Measurements from ENCODE around the gene ZMYND11. TPM values are rescaled to one million over a fixed set of nuclear protein-coding genes. Genes with fewer than 3 reads are reported as not detected.
"Not testable (repeated sequence)": the region's sequence is repeated elsewhere in the genome, so short reads cannot be mapped to it uniquely, and the experiment has no call there.

ZMYND11 gene
- total RNA-seq, 1 experiment from 2014 or later: 36.9 TPM

DNA sequence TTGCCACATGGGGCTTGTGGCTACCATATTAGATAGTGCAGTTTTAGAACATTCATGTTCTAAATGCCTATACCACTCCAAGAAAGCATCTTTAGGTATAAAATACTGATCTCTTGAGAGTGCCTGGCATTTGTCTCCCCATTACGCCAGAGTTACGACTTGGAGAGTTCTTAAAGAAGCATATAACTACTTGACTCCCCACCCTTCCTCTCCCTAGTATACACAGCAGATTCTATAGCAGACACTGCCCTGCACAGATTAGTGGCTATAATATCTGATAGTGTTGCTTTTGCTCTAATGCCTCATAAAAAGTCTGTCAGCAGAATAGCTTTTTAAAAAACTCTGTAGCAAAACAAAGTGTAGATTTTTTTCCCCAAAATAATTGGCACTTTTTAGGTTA lies 90.8 kb downstream of the ZMYND11 start:
- DNase-seq (ENCODE audit: low read depth, low spot score): no peak
- in situ Hi-C loops (cut with HindIII; ENCODE audit: low pct_unique_long_range_greater_than_20kb, low sequenced_read_pairs): no loop called here

DNA sequence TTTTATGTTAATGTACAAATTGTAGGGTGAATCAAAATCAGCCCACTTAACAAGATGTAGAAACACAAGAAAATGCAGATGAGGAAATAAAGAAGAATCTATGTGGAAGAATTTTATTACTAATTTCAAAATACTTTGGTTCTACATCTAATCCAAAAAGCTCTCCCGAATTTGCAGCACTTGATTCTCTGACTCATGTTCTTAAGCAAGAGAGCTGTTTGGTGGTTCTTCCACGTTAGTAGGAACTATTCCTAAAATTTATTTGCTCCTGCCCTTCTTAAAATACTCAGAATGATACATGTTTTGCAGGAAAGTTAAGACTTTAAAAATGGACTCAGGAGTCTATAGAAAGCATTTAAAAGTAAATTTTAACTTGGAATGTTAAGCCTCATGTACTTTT lies 91.8 kb downstream of the ZMYND11 start:
- DNase-seq (ENCODE audit: low read depth, low spot score): no peak
- in situ Hi-C loops (cut with HindIII; ENCODE audit: low pct_unique_long_range_greater_than_20kb, low sequenced_read_pairs): no loop called here

DNA sequence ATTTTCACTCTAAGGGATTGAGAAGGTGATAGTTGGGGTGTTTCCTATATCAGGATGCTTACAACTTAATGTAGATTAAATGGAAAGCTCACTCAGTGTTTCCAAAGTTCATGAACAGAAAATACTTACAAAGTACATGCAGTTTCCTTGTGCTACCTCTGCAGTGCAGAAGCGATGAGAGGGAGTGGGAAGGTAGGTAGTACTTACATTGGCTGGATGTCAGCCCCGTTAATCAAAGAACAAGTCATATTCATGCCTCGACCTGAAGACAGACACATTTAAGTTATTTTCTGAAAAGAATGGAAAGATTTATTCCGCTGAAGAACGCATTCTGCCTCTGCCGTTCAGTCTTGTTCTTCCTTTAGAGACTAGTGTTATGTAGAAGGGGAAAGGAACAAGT lies 93.1 kb downstream of the ZMYND11 start:
- DNase-seq (ENCODE audit: low read depth, low spot score): no peak
- in situ Hi-C loops (cut with HindIII; ENCODE audit: low pct_unique_long_range_greater_than_20kb, low sequenced_read_pairs): no loop called here

DNA sequence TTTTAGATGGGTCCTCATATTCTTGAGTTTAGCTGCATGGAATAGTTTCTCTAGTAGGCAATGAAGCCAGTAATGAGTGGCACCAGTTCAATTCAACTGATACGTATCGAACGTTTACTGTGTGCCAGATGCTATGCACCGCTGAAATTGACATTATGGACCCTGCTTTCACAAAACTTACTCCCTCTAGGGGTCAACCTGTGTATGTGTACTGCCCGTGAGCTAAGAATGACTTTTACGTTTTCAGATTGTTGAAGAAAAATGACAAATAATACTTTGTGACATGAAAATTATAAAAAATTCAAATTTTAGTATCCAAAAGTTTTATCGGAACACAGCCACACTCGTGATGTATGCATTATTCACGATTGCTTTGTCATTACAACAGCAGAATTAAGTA lies 95.5 kb downstream of the ZMYND11 start:
- in situ Hi-C loops (cut with HindIII; ENCODE audit: low pct_unique_long_range_greater_than_20kb, low sequenced_read_pairs): no loop called here
- peak; percentile 28 for DNase-seq (ENCODE audit: low read depth, low spot score)

DNA sequence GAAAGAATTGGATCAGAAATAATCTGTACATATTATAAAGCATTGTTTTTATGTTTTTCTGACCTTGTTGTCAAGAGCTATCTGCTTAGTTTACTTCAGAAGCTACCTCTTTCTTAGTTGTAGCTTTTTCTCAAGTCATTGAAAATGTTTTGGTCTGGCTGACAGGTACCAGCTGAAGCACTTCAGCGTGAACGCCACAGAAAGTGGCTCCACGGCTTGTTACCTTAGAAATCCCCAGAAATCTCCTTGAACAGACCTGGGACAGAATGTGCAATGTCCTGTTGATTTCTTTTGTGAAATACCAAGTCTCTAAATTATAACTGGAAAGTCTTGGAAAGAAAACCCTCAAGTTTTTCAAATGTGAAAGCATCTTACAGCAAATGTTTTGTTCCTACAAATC lies 96.8 kb downstream of the ZMYND11 start:
- in situ Hi-C loops (cut with HindIII; ENCODE audit: low pct_unique_long_range_greater_than_20kb, low sequenced_read_pairs): no loop called here
- DNase-seq (ENCODE audit: low read depth, low spot score): no peak

DNA sequence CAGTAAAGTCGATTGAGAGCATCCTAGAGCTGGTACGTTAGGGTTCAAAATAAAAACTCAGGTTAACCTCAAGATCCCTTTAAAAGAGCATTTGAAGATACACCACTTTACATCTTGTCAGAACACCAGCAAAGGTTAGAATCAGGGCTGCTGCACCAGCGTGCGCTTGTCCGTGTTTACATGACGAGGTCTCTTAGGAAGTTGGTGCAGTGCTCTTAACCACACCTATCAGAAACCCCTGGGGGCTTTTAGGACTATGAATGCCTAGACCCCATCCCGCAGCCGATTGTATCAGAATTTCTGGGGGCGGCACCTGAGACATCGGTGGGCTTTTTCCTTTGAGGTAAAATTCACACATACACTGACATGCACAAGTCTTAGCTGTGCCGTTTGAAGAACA lies 97.6 kb downstream of the ZMYND11 start:
- no peak for DNase-seq (ENCODE audit: low read depth, low spot score)
- in situ Hi-C loops (cut with HindIII; ENCODE audit: low pct_unique_long_range_greater_than_20kb, low sequenced_read_pairs): no loop called here

DNA sequence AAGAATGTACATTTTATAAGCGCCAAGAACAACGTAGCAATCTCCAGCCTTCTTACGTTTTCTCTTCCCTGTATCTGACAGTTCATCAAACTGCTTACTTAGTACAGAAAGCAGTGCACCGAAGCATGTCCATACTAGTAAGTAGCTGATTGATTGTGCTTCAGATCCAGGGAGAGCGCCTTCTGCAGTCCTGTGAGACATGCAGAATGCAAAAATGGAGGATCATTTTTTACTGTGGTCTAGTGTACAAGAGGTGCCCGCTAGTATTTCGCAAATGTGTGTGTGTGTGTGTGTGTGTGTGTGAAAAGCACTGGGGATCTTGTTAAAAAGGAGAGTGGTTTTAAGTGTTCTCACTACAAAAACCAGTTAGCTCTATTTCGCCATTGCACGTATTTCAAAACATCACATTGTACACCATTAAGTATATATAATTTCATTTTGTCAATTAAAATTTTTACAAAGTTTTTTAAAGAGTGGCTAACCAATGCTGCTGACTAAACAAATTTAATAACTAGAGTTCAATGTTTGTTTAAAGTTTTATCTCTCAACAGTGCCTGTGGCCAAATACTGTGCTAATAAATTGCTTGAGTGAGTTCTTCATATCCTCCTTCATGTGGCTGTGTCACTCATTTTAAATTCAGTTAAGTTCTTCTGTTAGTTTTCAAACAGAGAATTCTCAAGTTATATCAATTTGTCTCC lies 99.6 kb downstream of the ZMYND11 start:
- in situ Hi-C loops (cut with HindIII; ENCODE audit: low pct_unique_long_range_greater_than_20kb, low sequenced_read_pairs): no loop called here
- DNase-seq (ENCODE audit: low read depth, low spot score): no peak

DNA sequence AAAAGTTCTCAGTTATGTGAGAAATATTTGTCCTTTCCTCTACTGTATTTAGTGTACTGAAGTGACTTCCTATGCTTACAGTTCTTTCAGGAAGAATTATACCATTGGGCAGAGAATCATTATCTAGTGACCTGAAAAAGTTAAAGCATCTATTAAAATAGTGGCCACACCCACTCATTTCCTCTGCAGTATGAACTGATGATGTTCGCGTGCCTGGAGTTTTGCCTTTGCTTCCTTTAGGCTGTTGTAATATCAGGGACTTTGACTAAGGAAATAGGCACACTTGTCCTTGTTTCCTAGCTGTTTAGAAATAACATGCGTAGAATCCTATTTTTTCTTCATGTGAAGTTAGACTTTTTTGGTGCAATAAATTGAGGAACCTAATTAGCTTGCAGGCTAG lies 100.7 kb downstream of the ZMYND11 start:
- DNase-seq (ENCODE audit: low read depth, low spot score): no peak
- in situ Hi-C loops (cut with HindIII; ENCODE audit: low pct_unique_long_range_greater_than_20kb, low sequenced_read_pairs): no loop called here

DNA sequence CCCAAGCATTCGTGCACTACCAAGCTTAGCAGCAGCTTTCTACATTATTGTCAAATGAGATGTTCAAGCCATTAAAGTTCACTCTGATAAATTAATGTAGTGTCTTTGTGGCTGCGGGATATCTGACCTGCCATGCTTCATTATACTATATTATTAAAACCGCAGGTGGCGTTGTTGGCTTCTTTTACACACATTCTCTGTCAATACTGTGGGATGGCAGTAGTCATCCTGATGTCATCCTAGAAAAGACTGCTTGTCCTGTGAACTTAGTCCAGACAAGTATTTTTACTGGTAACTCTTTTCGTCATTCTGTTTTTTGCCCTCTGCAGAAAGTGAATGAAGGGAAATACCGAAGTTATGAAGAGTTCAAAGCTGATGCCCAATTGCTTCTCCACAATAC lies 103.9 kb downstream of the ZMYND11 start:
- in situ Hi-C loops (cut with HindIII; ENCODE audit: low pct_unique_long_range_greater_than_20kb, low sequenced_read_pairs): no loop called here
- no peak for DNase-seq (ENCODE audit: low read depth, low spot score)

DNA sequence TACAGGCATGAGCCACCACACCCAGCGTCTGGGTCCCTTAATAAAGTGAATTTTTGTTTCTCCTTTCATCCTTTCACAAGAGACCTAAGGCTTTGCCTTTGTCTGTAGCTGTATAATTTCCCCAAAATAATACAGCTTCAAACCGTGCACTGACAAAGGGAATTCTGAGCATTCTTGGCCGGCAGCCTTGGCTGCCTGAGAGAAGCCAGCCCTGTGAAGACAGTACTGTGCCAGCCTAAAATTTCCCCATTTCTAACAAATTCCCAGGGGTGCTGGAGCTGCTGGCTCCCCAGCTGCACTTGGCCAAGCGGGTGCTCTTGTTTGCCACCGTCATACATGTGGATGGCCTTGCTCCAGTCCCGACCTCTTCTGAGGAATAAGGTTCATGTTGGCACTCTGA lies 106.2 kb downstream of the ZMYND11 start:
- DNase-seq (ENCODE audit: low read depth, low spot score): no peak
- in situ Hi-C loops (cut with HindIII; ENCODE audit: low pct_unique_long_range_greater_than_20kb, low sequenced_read_pairs): no loop called here

DNA sequence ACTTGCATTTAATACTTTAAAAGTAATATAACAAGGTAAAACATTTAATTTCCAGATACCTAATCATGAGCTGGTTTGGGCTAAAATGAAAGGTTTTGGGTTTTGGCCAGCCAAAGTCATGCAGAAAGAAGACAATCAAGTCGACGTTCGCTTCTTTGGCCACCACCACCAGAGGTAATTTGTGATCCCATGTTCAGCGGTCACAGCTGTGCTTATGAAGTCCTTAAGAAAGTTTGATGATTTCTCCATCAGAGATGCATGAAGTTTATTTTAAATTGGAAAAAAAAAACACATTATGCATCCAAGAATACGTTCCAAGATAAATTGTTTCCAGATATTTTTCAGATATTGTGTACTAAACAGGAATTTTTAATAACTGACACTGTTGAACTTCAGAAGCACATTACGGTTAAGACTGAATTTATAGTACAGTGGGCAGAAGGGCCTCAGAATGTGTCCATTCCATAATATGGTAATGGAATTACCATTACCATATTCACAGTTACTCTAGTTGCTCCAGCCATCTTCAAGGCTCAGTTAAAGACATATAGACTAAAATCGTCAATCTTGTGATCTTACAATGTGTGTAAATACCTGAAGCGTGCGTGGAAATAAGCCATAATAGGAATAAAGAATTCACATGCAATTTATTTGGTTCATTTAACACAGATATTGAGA lies 106.8 kb downstream of the ZMYND11 start:
- DNase-seq (ENCODE audit: low read depth, low spot score): no peak
- in situ Hi-C loops (cut with HindIII; ENCODE audit: low pct_unique_long_range_greater_than_20kb, low sequenced_read_pairs): no loop called here

DNA sequence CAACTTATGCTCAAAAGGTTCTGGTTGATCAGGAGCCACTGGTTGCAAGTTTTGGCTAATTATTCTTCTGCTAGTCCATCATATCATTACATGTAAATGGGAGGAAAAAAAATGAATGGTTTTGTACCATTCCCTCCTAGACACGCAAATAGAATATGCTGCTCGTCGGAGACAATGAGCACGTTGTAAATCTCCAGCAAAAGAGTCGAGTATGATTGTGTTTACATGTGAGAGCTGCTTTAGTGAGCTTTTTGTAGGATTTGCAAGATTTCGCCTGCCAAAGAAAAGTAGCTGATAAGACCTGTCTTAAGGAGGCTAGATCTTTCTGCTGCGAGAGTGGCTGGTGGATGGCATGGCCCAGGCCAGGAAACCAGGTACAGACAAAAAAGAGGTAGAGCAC lies 109.0 kb downstream of the ZMYND11 start:
- no peak for DNase-seq (ENCODE audit: low read depth, low spot score)
- in situ Hi-C loops (cut with HindIII; ENCODE audit: low pct_unique_long_range_greater_than_20kb, low sequenced_read_pairs): no loop called here

DNA sequence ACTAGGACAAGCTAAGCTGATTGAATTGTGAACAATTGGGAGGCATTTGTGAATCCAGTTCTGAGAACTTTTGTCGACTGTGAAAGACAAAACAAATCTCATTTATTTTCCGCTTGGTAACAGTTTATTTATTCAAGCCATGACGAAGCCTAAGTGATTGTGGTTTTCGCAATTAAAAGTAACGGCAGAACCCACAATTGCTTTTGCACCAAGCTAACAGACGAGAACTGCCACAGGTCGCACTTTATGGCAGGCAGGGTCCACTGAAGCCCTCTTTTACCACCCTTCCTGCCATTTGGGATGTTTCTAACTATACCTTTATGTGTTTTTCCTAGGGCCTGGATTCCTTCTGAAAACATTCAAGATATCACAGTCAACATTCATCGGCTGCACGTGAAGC lies 111.2 kb downstream of the ZMYND11 start:
- DNase-seq (ENCODE audit: low read depth, low spot score): no peak
- in situ Hi-C loops (cut with HindIII; ENCODE audit: low pct_unique_long_range_greater_than_20kb, low sequenced_read_pairs): no loop called here

DNA sequence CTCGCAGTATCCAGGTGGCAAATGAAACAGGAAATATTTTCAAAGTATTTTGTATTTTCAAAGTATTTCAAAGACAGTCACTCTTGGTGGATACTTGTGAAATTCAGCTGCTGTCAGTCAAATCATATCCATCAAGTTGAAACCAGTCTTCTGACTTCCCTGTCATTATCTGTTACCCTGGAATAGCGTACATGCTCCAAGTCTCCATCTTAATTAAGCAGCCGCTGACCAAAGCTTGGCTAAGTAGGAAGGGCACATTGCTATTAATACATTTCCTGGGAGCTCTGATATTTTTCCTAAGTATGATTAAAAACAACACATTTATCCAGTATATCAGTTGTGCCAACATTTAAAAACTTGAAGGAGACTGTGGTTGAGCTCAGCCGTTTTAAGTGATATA lies 112.2 kb downstream of the ZMYND11 start:
- in situ Hi-C loops (cut with HindIII; ENCODE audit: low pct_unique_long_range_greater_than_20kb, low sequenced_read_pairs): no loop called here
- no peak for DNase-seq (ENCODE audit: low read depth, low spot score)

DNA sequence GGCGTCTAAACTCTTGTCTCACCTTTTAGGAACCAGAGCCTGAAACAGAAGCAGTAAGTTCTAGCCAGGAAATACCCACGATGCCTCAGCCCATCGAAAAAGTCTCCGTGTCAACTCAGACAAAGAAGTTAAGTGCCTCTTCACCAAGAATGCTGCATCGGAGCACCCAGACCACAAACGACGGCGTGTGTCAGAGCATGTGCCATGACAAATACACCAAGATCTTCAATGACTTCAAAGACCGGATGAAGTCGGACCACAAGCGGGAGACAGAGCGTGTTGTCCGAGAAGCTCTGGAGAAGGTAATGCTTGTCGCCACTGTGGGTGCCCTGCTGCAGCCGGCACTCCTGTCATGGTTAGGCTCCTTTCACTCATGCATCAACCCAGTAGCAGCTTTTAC lies 113.1 kb downstream of the ZMYND11 start:
- in situ Hi-C loops (cut with HindIII; ENCODE audit: low pct_unique_long_range_greater_than_20kb, low sequenced_read_pairs): no loop called here
- DNase-seq (ENCODE audit: low read depth, low spot score): no peak

DNA sequence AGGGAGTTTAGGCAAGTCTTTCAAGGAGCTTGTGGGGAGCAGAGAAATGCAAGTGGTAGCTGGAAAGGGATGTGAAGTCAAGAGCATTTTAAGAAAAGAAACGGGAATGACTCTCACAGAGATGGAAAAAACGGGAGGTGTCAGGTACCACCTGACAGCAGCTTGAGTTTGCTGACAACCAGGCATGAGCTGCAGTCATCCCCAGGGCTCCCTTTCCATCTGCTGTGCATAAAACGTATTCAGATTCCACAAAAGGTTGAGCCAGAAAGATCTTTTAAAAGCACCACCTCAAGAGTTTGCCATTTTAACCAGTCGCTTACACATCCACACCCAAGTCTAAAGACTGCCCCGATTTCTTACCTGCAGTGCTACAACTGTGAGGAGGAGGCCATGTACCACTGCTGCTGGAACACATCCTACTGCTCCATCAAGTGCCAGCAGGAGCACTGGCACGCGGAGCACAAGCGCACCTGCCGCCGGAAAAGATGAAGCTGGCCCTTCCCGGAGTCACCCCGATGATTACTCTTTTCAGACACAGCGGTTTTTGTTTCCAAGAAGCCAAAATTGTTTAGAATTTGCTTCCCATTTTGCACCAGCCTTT lies 116.8 kb downstream of the ZMYND11 start:
- no peak for DNase-seq (ENCODE audit: low read depth, low spot score)

DNA sequence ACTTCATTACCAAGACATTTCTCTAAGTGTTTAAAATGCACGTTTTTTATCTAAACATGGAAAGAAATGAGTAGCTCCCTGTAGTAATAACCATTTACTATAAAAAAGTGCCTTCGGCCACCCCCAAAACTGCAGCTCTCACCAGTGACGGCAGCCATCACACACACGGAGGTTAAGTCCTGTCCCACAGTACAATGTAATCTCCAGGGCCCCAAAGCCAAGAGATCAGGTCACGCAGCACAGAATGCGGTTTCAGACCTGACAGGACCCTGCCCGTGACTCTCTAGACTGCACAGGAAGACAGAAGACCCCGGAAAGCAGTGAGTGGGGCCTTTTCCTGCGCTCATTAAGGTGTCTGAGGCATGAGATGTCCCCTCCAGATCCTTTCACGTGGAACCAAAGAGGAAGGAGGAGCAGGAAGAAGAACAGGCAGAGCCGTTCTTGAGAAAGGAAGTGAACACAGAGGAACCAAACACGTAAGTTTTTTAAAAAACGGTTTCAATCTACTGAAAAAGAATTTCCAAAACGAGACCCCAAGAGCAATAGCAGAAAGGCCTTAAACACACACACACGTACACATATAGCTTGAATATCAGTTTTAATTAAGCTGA lies 125.7 kb downstream of the ZMYND11 start:
- in situ Hi-C loops (cut with HindIII; ENCODE audit: low pct_unique_long_range_greater_than_20kb, low sequenced_read_pairs): no loop called here
- DNase-seq (ENCODE audit: low read depth, low spot score): no peak

More for the DNA sequence above, 116.8 kb downstream of the ZMYND11 start:
- in situ Hi-C loops (cut with HindIII; ENCODE audit: low pct_unique_long_range_greater_than_20kb, low sequenced_read_pairs): no loop called here

DNA sequence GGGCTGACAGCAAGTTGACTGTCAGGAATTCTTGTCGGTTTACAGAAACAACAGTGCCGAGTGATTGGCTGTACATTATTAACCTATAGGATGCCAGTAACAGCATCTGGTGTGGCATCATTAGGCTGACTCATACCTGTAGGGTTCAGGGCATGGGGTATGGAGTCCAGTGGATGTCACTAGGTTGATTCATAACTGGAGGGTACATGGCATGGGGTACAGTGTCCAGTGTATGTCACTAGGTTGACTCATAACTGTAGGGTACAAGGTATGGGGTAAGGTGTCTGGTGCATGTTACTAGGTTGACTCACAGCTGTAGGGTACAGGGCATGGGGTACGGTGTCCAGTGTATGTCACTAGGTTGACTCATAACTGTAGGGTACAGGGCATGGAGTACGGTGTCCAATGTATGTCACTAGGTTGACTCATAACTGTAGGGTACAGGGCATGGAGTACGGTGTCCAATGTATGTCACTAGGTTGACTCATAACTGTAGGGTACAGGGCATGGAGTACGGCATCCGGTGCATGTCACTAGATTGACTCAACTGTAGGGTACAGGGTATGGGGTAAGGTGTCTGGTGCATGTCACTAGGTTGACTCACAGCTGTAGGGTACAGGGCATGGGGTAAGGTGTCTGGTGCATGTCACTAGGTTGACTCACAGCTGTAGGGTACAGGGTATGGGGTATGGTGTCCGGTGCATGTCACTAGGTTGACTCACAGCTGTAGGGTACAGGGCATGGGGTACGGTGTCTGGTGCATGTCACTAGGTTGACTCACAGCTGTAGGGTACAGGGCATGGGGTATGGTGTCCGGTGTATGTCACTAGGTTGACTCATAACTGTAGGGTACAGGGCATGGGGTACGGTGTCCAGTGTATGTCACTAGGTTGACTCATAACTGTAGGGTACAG lies 129.2 kb downstream of the ZMYND11 start:
- in situ Hi-C loops (cut with HindIII; ENCODE audit: low pct_unique_long_range_greater_than_20kb, low sequenced_read_pairs); DNase-seq (ENCODE audit: low read depth, low spot score): not testable (repeated sequence)

All from SK-MEL-5 (cell line).